GM18511 (cell line): ENCODE data around the gene YPEL1.
"Not testable (repeated sequence)": the region's sequence is repeated elsewhere in the genome, so short reads cannot be mapped to it uniquely, and the experiment has no call there.

Experiments used
- ATAC-seq: cut with Tn5 transposase; IDR thresholded peaks from one replicate; pipeline ENCODE4 v1.9.1; 2021; ENCODE audit warnings: mild to moderate bottlenecking, moderate library complexity; ENCODE audit not compliant: unreplicated experiment

The YPEL1 gene

GRCh38 chr22:21701384-21701971 is 34.1 kb downstream of the YPEL1 start:
- no peak for ATAC-seq

GRCh38 chr22:21700822-21701221 is 34.8 kb downstream of the YPEL1 start:
- no peak for ATAC-seq

- no peak for ATAC-seq
Measured at GRCh38 chr22:21699643-21700042, 36.0 kb downstream of the YPEL1 start.

GRCh38 chr22:21698430-21699329 is 36.9 kb downstream of the YPEL1 start:
- no peak for ATAC-seq

- no peak for ATAC-seq
Measured at GRCh38 chr22:21697880-21698279, 37.7 kb downstream of the YPEL1 start.

- no peak for ATAC-seq
Measured at GRCh38 chr22:21697021-21697771, 38.4 kb downstream of the YPEL1 start.

- no peak for ATAC-seq
Measured at GRCh38 chr22:21696115-21696514, 39.5 kb downstream of the YPEL1 start.

GRCh38 chr22:21695430-21696085 is 40.0 kb downstream of the YPEL1 start:
- ATAC-seq: no peak

GRCh38 chr22:21694795-21695429 is 40.7 kb downstream of the YPEL1 start:
- ATAC-seq: no peak

GRCh38 chr22:21694394-21694793 is 41.2 kb downstream of the YPEL1 start:
- no peak for ATAC-seq

GRCh38 chr22:21693999-21694341 is 41.6 kb downstream of the YPEL1 start:
- no peak for ATAC-seq

GRCh38 chr22:21693333-21693998 is 42.1 kb downstream of the YPEL1 start:
- ATAC-seq: no peak

- ATAC-seq: not testable (repeated sequence)
Measured at GRCh38 chr22:21692856-21693255, 42.7 kb downstream of the YPEL1 start.

GRCh38 chr22:21691816-21692215 is 43.8 kb downstream of the YPEL1 start:
- ATAC-seq: no peak

GRCh38 chr22:21690401-21690801 is 45.2 kb downstream of the YPEL1 start:
- ATAC-seq: no peak

- ATAC-seq: no peak
Measured at GRCh38 chr22:21688706-21689381, 46.8 kb downstream of the YPEL1 start.

- no peak for ATAC-seq
Measured at GRCh38 chr22:21688341-21688705, 47.3 kb downstream of the YPEL1 start.

- no peak for ATAC-seq
Measured at GRCh38 chr22:21687685-21688259, 47.8 kb downstream of the YPEL1 start.

- ATAC-seq: no peak
Measured at GRCh38 chr22:21686634-21687393, 48.8 kb downstream of the YPEL1 start.
